CD4-positive, alpha-beta T cell treated with Interferon alpha-2 for 1 hour (primary cell): ENCODE measurements around the gene STARD8.
"Not testable (repeated sequence)": the region's sequence is repeated elsewhere in the genome, so short reads cannot be mapped to it uniquely, and the experiment has no call there.

Experiments
- DNase-seq, 2 donors: peaks; one replicate each; pipeline ENCODE4 v3.0.0-alpha.2; 2020 to 2022

STARD8 gene, protein sequence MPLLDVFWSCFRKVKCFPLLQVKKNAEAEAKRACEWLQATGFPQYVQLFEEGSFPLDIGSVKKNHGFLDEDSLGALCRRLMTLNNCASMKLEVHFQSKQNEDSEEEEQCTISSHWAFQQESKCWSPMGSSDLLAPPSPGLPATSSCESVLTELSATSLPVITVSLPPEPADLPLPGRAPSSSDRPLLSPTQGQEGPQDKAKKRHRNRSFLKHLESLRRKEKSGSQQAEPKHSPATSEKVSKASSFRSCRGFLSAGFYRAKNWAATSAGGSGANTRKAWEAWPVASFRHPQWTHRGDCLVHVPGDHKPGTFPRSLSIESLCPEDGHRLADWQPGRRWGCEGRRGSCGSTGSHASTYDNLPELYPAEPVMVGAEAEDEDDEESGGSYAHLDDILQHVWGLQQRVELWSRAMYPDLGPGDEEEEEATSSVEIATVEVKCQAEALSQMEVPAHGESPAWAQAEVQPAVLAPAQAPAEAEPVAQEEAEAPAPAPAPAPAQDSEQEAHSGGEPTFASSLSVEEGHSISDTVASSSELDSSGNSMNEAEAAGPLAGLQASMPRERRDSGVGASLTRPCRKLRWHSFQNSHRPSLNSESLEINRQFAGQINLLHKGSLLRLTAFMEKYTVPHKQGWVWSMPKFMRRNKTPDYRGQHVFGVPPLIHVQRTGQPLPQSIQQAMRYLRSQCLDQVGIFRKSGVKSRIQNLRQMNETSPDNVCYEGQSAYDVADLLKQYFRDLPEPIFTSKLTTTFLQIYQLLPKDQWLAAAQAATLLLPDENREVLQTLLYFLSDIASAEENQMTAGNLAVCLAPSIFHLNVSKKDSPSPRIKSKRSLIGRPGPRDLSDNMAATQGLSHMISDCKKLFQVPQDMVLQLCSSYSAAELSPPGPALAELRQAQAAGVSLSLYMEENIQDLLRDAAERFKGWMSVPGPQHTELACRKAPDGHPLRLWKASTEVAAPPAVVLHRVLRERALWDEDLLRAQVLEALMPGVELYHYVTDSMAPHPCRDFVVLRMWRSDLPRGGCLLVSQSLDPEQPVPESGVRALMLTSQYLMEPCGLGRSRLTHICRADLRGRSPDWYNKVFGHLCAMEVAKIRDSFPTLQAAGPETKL

DNA sequence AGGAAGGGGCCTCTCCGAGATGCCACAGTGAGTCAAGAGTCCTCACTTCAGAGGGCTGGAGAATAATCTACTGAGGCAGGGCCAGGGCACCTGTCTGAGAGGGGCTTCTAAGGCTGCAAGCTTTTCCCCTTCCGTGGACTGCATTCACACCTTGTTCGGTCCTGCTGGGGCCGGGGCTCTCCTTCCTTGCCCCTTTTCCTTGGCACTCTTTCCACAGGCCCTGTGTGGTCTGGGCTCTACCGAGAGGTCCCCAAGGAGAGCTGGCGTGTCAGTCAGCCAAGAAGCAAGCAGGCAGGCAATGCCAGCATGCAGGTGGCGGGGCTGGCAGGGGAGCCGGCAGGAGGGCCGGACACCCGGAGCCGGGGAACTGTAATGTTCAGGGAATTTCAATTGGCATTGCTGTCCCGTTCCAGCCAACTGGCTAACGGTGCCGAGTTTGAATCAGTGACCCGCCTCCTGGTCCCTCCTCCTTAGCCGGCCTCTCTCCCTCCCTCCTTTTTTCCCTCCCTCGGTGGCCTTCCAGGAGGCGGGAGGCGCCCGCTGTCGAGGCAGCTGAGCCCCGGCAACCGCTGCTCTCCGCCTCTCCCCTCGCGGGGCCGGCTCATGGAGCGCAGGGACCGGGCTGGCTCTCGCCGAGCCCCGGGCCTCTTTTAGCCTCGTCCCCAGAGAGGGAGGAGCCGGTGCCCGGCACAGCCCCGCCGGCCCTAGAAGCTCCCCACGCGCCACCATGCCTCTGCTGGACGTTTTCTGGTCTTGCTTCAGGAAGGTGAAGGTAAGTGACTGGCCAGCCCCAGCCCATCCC lies at the start of gene STARD8:
TSS of gene STARD8 (plus strand) at position 511 of the 802 bp plus-strand sequence. CDS start at position 728, 217 bp downstream.
- DNase-seq = no peak

DNA sequence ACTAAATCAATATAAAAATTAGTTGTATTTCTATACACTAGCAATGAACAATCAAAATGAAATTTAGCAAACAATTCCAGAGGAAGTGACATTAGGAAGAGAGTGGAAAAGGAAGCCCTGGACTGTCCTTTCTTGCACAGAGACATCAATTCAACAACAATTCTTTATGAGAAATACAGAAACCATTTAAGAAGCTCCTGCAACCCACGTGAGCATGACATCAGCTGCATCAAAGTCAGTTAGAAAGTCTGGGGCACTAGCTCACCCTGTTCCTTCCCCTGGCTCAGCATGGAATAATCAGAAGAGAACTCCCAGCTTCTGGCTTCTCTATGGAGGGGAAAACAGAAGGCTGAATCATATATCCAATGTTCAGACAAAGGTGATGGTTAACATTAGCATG lies 48.6 kb upstream of the STARD8 start:
- no peak for DNase-seq

DNA sequence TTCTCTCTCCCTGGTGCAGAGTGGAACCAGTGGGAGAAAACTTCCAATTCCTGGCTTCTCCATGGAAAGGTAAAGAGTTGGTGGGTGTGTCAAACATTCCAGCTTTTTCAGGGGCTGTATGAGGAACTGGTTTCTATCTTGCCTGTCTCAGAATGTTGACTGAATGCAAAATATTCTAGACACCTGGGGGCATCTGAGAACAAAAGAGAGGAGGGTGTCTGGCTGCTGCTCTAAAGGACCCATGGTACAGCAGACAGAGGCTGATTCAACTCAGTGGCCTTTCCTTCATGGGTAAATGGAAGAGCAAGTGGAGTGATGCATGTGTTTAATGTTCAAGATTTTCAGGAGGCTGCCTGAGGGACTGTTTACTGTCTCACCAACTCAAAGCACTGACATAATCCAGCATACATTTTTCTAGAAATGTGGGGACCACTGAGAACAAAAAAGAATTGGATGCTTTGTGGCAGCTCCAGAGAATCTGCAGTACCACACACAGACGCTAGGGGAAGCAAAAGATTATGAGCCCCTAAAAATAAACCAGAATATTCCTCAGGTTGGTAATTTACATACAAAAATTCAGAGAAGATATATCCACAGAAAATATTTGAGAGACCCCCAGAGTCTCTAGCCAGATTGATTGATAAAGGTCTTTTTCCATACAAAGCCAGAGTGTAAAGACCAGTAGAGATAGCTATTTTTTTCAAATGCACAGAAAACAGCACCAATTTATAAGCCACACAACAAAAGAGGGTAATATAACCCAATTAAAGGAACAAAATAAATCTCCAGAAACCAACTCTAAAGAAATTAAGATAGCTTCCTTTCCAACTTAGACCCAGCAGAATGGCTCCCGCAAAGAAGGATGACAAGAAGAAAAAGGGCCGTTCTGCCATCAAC lies 48.0 kb upstream of the STARD8 start:
- no peak for DNase-seq

DNA sequence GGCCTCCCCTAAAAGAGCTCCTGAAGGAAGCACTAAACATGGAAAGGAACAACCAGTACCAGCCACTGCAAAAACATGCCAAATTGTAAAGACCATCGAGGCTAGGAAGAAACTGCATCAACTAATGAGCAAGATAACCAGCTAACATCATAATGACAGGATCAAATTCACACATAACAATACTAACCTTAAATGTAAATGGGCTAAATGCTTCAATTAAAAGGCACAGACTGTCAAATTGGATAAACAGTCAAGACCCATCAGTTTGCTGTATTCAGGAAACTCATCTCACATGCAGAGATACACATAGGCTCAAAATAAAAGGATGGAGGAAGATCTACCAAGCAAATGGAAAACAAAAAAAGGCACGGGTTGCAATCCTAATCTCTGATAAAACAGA lies 43.2 kb upstream of the STARD8 start:
- not testable (repeated sequence) for DNase-seq

DNA sequence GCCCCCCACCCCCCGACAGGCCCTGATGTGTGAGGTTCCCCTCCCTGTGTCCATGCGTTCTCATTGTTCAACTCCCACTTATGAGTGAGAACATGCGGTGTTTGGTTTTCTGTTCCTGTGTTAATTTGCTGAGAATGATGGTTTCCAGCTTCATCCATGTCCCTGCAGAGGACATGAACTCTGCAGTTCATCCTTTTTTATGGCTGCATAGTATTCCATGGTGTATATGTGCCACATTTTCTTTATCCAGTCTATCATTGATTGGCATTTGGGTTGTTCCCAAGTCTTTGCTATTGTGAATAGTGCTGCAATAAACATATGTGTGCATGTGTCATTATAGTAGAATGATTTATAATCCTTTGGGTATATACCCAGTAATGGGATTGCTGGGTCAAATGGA lies 32.7 kb upstream of the STARD8 start:
- not testable (repeated sequence) for DNase-seq

DNA sequence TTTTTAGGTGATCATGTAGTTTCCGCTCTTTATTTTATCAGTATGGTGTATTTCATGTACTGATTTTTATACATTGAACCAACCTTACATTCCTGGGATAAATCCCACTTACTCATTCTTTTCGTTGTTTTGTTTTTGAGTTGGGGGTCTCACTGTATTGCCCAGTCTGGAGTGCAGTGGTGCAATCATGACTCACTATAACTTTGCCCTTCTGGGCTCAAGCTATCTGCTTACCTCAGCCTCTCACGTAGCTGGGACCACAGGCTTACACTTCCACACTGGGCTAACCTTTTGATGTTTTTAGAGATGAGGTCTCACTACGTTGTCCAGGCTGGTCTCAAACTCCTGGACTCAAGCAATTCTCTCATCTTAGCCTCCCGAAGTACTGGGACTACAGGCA lies 19.5 kb upstream of the STARD8 start:
- DNase-seq = no peak

DNA sequence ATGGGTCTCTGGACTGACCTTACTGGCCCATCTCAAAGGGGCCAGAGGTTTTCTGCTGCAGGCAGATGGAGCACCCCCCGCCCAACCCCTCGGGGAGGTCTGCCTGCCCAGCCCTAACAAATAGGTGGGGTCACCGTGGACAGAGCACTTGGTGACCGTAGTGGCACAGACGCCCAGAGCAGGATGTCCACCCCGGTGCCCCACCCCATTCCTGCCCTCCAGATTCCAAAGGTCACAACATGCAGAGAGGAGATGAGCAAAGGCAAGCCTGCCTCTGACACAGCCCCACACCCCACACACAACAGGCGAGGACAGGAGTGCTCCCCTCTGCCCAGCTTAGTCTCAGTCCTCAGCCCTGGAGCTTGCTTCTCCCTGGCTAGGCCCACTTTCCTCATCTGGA lies 17.5 kb upstream of the STARD8 start:
- not testable (repeated sequence) for DNase-seq

DNA sequence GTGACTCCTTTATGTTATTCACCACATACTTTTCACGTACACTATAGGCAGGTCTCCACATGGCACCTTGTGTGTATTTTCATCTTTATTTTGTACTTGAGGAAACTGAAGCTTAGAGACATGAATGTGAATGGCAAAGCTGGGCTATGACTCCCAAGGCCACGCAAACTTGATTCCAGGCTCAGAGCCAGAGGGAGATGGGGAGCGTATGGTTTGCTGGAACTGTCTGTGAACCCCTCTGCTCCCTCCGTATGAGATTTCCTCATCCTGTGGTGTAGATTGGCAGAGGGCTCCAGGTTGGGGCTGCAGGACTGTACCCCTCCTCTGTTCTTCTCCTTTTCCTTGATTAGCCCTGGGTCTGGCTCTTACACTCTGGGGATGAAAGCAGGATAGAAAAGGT lies 16.1 kb upstream of the STARD8 start:
- DNase-seq = no peak

DNA sequence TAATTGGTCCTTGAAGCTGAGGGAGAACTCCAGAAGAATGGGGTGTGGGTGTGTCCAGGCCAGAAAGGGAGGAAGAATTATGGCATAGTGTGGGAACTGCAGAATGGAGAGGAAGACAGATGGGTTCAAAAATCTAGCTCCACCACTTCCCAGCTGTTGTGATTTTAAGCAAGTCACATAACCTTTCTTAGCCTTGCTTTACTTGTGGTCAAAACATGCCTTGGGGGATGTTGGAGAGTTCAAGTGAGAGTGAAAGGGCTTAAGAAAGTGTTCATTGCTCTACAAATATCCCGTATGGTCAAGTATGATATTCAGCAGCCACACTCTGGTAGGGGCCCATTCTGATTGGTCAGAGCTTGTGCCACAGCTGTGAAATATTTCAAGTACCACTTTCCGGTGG lies 15.0 kb upstream of the STARD8 start:
- no peak for DNase-seq

DNA sequence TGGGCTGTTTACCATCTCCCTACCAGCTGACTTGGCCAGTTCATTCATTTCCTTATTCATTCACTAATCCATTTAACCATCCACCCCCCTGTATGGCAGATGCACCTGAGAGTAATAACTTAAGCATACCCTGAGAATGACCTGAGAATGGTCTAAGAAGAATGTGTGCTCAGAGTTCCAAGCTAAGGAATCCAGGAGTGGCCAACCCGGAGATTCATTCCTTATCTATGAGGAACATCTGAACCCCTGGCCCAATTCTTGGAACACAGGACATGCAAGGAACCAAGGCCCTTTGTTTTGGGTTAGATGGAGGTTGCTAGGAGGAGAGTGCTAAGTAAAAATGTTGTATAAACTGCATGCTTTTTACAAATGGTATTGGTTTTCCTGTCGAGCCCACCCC lies 13.5 kb upstream of the STARD8 start:
- no peak for DNase-seq

DNA sequence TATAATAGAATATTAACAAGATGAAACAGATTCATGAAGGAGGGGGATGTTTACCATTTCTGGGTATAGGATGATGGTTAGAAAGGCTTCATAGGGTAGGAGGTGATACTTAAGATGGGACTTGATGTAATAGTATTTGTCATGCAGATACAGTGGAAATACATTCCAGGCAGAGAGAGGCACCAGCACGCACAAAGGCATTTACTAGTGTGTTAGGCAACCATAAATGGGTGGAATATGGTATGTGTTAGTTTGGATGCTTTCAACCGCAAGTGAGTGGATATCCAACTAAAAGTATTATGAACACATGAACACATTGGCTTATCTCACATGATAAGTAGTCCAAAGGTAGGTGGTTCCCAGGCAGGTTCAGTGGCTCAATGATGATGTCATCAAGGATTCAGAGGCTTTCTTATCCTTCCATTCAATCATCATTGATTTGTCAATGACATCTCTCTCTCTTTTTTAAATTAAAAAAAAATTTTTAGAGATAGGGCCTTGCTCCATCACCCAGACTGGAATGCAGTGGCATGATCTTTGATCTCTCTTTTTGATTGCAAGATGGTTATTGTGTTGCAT lies 12.7 kb upstream of the STARD8 start:
- no peak for DNase-seq

DNA sequence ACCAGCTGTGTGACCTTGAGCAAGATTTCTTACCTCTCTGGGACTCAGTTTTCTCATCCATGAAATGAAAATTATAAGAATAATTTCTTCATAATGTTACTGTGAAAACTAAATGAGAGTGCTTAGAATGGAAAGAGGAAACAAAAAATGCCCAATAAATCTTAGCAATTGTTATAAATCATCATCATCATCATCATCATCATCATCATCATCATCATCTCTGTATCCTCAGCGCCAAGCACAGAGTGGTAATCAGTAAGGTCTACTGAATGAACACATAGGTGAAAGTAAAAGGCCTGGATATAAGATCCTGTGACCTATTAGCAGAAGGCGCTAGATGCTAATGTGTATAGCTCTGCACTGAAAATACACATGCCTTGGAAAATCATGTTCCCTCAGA lies 6.8 kb upstream of the STARD8 start:
- no peak for DNase-seq

DNA sequence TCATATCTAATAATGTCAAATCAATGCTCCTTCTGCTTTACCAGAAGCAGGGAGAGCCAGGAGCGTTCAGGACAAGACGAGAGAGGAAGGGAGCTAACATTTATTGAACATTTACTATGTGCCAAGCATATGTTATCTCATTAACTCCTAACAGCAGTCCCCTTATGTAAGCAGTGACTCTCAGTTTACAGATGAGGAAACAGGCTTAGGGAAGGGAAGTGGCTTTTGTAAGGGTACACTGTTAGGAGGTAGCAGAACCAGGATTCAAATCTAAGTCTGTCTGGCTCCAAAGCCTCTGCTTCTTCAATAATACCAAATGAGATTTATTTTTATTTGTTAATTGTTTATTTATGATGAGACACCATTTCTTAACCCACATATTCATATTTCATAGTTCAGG lies 2.6 kb upstream of the STARD8 start:
- DNase-seq = no peak

DNA sequence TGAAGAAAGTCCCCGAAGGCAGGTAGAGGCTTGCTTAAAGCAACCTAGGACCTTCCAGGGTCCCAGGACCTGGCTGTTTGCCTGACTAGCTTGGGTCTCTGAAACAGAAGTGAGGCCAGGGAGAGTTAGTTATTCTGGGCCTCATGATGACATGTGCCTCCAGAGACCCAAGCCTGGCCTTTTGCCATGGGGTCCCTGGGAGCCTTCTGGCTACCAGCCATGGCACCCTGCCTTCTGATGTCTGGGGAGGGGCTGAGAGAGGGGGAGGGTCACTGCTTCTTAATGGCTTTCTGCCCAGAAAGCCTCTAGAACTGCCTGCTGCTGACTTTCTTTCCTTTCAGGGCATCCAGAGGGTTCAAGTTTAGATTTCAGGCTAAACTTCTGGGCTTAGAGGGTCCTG lies 1.0 kb upstream of the STARD8 start:
- no peak for DNase-seq

DNA sequence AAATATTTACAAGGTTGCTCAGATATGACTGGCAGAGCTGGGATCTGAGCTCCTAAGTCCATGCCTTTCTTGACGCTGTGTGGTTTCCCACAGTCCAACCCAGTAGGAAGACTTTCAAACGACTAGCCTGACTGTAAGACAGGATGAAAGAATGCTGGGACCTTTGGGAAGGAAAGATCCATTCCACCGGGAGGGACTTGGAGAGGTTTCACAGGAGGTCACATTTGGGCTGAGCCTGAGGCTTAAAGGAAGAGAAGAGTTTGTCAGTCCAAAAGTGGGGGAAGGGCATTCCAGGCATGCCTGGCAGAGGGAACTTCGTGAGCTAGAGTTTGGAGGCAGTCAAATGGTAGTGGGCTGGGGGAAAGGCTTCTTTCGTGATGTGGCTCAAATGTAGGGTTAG lies 1.5 kb downstream of the STARD8 start:
- no peak for DNase-seq

DNA sequence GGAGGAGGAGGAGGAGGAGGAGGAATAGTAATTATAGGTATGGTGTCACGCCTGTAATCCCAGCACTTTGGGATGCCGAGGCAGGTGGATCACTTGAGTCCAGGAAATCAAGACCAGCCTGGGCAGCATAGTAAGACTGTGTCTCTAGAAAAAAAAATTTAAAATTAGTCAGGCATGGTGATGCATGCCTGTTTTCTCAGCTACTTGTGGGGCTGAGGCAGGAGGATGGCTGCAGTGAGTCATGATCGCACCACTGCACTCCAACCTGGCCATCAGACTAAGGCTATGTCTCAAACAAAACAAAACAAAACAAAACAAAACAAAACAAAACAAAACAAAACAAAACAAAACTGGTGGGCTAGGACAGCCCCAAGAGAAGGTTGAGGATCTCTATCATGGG lies 3.0 kb downstream of the STARD8 start:
- no peak for DNase-seq

DNA sequence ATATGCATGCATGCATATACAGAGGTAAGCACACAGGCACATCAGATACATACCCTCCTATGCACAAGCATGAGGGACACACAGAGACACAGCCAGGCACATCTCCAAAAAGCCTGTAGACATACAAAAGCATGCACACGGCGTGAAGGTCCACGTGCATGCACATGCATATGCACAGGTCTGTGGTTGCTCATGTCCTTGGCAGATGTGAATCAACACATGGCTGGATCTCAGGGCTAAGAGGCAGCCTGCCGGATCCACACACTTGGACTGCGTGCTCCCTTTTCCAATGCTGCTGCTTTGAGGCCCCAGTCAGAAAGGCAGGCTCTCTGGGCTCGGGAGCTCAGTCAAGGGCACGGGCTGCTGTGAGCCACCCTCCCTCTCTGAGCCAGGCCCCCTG lies 3.6 kb downstream of the STARD8 start:
- DNase-seq = no peak

DNA sequence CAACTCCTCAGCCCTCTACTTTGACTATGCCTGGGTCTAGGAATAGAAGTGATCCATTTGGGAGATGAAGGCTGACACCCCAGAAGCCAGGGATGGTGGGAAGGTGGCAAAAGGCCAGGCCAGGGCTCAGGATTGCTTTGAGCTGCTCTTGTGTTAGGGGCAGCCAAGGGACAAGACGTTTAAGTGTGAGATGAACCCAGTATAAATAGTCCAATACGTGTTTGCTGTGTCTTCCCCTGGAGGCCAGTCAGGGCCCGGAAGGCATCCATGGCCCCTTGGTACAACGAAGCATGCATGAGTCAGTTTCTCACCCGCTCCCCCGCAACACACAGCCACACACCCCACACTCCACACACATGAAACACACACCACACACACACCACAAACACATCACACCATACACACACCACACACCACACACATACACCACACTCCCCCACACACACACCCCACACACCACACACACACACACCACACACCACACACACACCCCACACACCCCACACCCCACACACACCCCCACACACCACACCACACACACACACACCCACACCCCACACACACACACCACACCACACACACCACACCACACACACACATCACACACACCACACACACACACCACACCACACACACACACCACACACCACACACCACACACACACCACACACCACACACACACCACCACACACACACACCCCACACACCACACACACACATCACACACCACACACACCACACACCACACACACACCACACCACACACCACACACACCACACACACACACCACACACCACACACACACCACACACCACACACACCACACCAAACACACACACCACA lies 5.1 kb downstream of the STARD8 start:
- no peak for DNase-seq

DNA sequence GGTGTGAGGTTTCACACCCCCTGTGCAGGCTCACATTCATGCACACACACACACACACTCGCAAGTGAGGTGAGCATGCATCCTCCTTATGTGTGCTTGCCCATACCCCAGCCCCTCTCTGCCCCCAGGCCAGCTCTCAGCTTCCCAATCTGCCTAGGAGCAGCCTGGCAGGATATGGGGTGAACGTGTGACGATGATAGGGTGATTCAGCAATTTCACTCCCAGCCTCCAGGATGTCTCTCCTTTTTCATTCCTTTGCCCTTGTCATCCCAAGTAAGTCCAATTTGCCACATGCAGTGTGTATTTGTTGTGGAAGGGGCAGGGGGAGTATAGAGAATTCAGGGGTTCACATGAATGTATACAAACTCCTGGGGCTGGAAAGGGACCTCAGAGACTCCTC lies 7.2 kb downstream of the STARD8 start:
- DNase-seq = no peak

DNA sequence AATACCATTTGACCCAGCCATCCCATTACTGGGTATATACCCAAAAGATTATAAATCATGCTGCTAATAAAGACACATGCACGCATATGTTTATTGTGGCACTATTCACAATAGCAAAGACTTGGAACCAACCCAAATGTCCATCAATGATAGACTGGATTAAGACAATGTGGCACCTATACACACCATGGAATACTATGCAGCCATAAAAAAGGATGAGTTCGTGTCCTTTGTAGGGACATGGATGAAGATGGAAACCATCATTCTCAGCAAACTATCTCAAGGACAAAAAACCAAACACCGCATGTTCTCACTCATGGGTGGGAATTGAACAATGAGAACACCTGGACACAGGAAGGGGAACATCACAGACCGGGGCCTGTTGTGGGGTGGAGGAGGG lies 9.0 kb downstream of the STARD8 start:
- DNase-seq = not testable (repeated sequence)
